ENCODE results near the gene GALNT18.

The GALNT18 gene

DNA sequence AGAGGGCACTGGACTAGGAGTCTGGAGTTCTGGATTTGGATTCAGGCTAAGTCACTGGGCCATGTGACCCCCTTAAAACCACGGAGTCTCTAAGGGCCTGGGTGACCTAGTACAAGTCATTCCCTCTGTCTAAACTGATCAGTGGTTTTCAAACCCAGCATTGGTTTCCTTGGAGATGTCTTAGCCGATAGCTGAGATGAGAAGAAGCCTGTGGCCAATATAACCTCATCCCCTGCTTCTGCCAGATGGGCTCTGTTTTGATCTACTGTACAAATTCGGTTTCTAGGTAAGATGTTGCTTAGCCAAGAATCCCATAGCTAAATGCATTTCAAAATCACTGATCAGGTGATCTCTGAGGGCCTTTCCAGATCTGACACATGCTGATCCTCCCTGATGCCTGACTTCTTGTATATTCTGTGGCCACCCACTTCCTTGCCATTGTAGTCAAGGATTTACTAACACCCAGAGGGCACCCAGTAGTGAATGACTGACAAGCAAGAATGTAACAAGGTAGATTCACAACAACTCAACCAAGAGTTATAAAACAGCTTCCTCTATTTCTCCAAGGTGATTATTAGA lies 53.1 kb downstream of the GALNT18 start:
- TF ChIP-seq CTCF (conservative IDR thresholded peaks at IDR 0.05) = no peak
- TF ChIP-seq ZFX (IDR thresholded peaks at IDR 0.05) = no peak
- no peak overlapping the region for H3K27ac ChIP-seq

- no peak overlapping the region; the same call in 1 of the 2 replicates for H3K27ac ChIP-seq
- TF ChIP-seq ZFX (IDR thresholded peaks at IDR 0.05) (no peak), CTCF (conservative IDR thresholded peaks at IDR 0.05) (no peak)
Observed at GRCh38 chr11:11567936-11568650, 53.7 kb downstream of the GALNT18 start.

GRCh38 chr11:11565636-11566035 lies 56.2 kb downstream of the GALNT18 start:
- H3K27ac ChIP-seq = no peak overlapping the region
- no peak for TF ChIP-seq CTCF (conservative IDR thresholded peaks at IDR 0.05)
- TF ChIP-seq ZFX (IDR thresholded peaks at IDR 0.05) = no peak

GRCh38 chr11:11563200-11563975 lies 58.4 kb downstream of the GALNT18 start:
- TF ChIP-seq CTCF (conservative IDR thresholded peaks at IDR 0.05) (no peak), ZFX (IDR thresholded peaks at IDR 0.05) (no peak)
- H3K27ac ChIP-seq = no peak overlapping the region

DNA sequence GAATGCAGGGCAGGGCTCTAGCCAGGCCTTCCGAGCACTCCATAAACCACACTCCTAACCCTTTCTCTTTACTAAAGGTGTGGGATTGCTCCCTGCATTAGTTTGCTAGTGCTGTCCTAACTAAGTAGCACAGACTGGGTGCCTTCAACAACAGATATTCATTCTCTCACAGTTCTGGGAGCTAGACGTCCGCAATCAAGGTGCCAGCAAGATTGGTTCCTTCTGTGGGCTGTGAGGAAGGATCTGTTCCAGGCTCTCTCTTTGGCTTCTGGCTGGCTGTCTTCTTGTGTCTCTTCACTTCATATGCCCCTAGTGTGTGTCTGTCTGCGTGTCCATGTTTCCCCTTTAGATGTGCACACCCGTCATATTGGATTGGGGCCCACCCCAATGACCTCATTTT lies 59.8 kb downstream of the GALNT18 start:
- TF ChIP-seq CTCF (conservative IDR thresholded peaks at IDR 0.05) (no peak), ZFX (IDR thresholded peaks at IDR 0.05) (no peak)
- H3K27ac ChIP-seq = no peak overlapping the region

GRCh38 chr11:11558826-11559225 lies 63.0 kb downstream of the GALNT18 start:
- no peak for TF ChIP-seq ZFX (IDR thresholded peaks at IDR 0.05)
- H3K27ac ChIP-seq = no peak overlapping the region

DNA sequence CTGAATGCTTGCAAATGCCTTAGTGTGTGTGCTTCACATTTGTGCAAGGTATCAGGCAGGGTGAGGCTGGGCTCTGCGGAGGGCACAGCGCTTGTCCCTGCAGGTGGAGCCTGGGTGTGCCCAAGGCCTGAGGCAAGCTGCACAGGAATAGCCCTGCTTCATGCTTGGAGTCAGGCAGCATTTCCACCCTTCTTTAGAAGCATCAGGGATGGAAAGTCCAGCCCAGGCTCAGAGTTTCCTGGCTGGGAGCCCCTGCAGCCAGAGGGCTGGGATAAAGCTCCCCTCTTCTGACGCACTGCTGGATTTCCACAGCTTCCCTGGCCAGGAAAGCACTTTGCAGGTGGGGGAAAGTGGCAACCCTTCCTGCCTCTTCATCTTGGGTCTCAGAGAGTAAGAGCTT lies 63.4 kb downstream of the GALNT18 start:
- H3K27ac ChIP-seq = no peak overlapping the region
- TF ChIP-seq ZFX (IDR thresholded peaks at IDR 0.05) (no peak), CTCF (conservative IDR thresholded peaks at IDR 0.05) (no peak)
